HG03135 (cell line): ENCODE data around the gene PCDHA6.
"Not testable (repeated sequence)": the region's sequence is repeated elsewhere in the genome, so short reads cannot be mapped to it uniquely, and the experiment has no call there.

ENCODE experiments used
- ATAC-seq: cut with Tn5 transposase; IDR thresholded peaks from one replicate; pipeline ENCODE4 v1.9.1; 2021; ENCODE audit warnings: mild to moderate bottlenecking, moderate library complexity; ENCODE audit not compliant: unreplicated experiment

PCDHA6 gene

DNA sequence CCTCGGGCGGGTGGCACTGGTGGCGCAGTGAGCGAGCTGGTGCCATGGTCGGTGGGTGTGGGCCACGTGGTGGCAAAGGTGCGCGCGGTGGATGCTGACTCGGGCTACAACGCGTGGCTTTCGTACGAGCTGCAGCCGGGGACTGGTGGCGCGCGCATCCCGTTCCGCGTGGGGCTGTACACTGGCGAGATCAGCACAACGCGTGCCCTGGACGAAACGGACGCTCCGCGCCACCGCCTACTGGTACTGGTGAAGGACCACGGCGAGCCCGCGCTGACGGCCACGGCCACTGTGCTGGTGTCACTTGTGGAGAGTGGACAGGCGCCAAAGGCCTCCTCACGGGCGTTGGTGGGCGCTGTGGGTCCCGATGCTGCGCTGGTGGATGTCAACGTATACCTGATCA lies 18.9 kb upstream of the PCDHA6 start:
- no peak for ATAC-seq

DNA sequence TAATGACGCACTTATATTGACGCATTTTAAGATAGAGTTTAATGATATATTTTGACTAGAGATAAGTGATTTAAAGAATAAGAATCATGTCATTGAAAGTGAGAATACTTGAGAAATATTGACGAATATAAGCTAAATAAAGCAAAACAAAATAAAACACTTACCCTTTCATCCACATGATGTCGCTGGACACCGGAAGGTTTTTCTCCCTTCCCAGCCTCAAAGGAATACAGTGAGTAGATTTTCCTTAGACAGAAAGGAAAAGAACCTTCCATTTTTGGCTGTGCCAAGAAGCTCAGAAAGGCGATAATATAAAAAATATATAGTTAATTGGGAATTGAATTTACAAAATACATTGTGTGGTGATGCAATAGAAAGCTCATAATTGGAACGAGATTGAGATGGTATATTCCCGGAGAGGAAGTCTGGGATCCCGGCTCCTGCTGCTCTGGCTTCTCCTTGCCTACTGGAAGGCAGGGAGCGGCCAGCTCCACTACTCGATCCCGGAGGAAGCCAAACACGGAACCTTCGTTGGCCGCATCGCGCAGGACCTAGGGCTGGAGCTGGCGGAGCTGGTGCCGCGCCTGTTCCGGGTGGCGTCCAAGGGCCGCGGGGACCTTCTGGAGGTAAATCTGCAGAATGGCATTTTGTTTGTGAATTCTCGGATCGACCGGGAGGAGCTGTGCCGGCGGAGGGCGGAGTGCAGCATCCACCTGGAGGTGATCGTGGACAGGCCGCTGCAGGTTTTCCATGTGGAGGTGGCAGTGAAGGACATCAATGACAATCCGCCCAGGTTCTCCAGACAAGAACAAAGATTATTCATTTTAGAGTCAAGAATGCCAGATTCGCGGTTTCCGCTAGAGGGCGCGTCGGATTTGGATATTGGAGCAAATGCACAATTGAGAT lies 6.1 kb upstream of the PCDHA6 start, which contains the start of gene PCDHA5:
TSS of gene PCDHA5 (plus strand) at position 239 of the 906 bp plus-strand sequence.
- no peak for ATAC-seq

DNA sequence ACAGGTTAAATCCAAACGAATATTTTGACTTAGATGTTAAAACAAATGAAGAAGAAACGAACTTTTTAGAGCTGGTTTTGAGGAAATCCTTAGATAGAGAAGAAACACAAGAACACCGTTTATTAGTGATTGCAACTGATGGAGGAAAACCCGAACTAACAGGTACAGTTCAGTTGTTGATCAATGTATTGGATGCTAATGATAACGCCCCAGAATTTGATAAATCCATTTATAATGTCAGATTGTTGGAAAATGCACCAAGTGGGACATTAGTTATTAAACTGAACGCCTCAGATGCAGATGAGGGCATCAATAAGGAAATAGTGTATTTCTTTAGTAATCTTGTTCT lies 5.5 kb upstream of the PCDHA6 start:
- ATAC-seq = no peak

GRCh38 chr5:140822969-140823368 lies 4.8 kb upstream of the PCDHA6 start:
- not testable (repeated sequence) for ATAC-seq

GRCh38 chr5:140823475-140823874 lies 4.3 kb upstream of the PCDHA6 start:
- no peak for ATAC-seq

DNA sequence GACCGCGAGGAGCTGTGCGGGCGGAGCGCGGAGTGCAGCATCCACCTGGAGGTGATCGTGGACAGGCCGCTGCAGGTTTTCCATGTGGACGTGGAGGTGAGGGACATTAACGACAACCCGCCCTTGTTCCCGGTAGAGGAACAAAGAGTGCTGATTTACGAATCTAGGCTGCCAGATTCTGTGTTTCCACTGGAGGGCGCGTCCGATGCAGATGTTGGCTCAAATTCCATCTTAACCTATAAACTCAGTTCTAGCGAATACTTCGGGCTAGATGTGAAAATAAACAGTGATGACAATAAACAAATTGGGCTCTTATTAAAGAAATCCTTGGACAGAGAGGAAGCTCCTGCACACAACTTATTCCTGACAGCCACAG lies 590 bp downstream of the PCDHA6 start:
- no peak for ATAC-seq

DNA sequence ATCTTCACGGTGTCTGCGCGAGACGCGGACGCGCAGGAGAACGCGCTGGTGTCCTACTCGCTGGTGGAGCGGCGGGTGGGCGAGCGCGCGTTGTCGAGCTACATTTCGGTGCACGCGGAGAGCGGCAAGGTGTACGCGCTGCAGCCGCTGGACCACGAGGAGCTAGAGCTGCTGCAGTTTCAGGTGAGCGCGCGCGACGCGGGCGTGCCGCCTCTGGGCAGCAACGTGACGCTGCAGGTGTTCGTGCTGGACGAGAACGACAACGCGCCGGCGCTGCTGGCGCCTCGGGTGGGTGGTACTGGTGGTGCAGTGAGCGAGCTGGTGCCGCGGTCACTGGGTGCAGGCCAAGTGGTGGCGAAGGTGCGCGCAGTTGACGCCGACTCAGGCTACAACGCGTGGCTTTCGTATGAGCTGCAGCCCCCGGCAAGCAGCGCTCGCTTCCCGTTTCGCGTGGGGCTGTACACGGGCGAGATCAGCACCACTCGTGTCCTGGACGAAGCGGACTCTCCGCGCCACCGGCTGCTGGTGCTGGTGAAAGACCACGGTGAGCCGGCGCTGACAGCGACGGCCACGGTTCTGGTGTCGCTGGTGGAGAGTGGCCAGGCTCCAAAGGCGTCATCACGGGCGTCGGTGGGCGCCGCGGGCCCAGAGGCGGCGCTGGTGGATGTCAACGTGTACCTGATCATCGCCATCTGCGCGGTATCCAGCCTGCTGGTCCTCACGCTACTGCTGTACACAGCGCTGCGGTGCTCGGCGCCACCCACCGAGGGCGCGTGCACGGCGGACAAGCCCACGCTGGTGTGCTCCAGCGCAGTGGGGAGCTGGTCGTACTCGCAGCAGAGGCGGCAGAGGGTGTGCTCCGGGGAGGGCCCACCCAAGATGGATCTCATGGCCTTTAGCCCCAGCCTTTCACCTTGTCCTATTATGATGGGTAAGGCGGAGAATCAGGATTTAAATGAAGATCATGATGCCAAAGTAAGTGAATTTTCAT lies 2.0 kb downstream of the PCDHA6 start:
- ATAC-seq = not testable (repeated sequence)

DNA sequence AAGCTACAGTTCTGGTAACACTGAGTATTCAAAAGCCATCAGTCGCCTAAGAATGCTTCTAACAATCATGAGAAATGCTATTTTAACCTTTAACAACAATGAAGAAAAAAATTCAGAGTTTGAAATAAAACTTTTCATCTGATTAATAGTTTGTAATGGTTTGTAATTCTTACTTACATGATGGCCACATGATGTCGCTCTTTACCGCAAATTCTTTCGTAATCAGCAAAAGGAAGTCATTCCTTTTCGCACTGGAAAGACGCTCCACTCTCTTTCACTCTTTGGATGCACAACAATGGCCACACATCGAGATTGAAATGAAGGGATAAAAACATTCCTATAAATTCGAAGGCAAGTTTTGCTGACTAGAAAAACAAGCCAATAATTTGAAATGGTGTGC lies 6.2 kb downstream of the PCDHA6 start, which contains the start of gene PCDHA7:
TSS of gene PCDHA7 (plus strand) at position 277 of the 400 bp plus-strand sequence. CDS start at position 392, 115 bp downstream.
- ATAC-seq = no peak

DNA sequence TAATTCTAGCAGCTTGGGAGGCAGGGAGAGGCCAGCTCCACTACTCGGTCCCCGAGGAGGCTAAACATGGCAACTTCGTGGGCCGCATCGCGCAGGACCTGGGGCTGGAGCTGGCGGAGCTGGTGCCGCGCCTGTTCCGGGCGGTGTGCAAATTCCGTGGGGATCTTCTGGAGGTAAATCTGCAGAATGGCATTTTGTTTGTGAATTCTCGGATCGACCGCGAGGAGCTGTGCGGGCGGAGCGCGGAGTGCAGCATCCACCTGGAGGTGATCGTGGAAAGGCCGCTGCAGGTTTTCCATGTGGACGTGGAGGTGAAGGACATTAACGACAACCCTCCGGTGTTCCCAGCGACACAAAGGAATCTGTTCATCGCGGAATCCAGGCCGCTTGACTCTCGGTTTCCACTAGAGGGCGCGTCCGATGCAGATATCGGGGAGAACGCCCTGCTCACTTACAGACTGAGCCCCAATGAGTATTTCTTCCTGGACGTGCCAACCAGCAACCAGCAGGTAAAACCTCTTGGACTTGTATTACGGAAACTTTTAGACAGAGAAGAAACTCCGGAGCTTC lies 6.8 kb downstream of the PCDHA6 start:
- not testable (repeated sequence) for ATAC-seq

DNA sequence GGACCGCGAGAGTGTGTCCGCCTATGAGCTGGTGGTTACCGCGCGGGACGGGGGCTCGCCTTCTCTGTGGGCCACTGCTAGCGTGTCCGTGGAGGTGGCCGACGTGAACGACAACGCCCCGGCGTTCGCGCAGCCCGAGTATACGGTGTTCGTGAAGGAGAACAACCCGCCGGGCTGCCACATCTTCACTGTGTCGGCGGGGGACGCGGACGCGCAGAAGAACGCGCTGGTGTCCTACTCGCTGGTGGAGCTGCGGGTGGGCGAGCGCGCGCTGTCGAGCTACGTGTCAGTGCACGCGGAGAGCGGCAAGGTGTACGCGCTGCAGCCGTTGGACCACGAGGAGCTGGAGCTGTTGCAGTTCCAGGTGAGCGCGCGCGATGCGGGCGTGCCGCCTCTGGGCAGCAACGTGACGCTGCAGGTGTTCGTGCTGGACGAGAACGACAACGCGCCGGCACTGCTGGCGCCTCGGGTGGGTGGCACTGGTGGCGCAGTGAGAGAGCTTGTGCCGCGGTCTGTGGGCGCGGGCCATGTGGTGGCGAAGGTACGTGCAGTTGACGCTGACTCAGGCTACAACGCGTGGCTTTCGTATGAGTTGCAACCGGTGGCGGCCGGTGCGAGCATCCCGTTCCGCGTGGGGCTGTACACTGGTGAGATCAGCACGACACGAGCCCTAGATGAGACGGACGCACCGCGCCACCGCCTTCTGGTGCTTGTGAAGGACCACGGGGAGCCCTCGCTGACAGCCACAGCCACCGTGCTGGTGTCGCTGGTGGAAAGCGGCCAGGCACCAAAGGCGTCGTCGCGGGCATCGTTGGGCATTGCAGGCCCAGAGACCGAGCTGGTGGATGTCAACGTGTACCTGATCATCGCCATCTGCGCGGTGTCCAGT lies 8.1 kb downstream of the PCDHA6 start:
- no peak for ATAC-seq

DNA sequence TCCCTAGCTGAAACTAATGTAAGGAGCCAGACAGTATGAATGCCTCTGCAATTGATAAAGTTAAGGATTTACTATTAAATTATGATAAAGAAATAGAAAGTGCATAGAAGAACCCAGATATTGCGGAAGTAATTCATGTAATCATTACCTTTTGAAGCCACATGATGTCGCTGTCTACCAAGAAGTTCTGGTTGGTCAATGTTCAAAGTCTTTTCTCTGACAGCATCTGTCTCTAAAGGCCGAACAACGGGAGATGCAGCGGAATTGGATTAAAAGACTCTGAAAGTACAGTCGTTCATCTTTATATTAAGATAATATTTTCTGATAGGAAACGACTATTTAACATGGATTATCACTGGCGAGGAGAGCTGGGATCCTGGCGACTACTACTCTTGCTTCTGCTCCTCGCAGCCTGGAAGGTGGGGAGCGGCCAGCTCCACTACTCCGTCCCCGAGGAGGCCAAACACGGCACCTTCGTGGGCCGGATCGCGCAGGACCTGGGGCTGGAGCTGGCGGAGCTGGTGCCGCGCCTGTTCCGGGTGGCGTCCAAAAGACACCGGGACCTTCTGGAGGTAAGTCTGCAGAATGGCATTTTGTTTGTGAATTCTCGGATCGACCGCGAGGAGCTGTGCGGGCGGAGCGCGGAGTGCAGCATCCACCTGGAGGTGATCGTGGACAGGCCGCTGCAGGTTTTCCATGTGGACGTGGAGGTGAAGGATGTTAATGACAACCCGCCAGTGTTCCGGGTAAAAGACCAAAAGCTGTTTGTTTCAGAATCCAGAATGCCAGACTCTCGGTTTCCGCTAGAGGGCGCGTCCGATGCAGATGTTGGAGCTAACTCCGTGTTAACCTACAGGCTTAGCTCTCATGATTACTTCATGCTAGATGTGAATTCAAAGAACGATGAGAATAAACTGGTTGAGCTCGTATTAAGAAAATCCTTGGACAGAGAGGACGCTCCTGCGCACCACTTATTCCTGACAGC lies 13.5 kb downstream of the PCDHA6 start, which contains the start of gene PCDHA8:
TSS of gene PCDHA8 (plus strand) at position 210 of the 985 bp plus-strand sequence. CDS start at position 345, 135 bp downstream.
- ATAC-seq = no peak

DNA sequence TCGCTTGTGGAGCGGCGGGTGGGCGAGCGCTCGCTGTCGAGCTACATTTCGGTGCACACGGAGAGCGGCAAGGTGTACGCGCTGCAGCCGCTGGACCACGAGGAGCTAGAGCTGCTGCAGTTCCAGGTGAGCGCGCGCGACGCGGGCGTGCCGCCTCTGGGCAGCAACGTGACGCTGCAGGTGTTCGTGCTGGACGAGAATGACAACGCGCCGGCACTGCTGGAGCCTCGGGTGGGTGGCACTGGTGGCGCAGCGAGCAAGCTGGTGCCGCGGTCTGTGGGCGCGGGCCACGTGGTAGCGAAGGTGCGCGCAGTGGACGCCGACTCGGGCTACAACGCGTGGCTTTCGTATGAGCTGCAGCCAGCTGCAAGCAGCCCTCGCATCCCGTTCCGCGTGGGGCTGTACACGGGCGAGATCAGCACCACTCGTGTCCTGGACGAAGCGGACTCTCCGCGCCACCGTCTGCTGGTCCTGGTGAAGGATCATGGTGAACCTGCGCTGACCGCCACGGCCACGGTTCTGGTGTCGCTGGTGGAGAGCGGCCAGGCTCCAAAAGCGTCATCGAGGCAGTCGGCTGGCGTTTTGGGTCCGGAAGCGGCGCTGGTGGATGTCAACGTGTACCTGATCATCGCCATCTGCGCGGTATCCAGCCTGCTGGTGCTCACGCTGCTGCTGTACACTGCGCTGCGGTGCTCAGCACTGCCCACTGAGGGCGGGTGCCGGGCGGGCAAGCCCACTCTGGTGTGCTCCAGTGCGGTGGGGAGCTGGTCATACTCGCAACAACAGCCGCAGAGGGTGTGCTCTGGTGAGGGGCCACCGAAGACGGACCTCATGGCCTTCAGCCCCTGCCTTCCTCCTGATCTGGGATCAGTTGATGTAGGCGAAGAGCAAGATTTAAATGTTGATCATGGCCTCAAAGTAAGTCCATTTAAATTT lies 15.3 kb downstream of the PCDHA6 start:
- ATAC-seq = no peak

DNA sequence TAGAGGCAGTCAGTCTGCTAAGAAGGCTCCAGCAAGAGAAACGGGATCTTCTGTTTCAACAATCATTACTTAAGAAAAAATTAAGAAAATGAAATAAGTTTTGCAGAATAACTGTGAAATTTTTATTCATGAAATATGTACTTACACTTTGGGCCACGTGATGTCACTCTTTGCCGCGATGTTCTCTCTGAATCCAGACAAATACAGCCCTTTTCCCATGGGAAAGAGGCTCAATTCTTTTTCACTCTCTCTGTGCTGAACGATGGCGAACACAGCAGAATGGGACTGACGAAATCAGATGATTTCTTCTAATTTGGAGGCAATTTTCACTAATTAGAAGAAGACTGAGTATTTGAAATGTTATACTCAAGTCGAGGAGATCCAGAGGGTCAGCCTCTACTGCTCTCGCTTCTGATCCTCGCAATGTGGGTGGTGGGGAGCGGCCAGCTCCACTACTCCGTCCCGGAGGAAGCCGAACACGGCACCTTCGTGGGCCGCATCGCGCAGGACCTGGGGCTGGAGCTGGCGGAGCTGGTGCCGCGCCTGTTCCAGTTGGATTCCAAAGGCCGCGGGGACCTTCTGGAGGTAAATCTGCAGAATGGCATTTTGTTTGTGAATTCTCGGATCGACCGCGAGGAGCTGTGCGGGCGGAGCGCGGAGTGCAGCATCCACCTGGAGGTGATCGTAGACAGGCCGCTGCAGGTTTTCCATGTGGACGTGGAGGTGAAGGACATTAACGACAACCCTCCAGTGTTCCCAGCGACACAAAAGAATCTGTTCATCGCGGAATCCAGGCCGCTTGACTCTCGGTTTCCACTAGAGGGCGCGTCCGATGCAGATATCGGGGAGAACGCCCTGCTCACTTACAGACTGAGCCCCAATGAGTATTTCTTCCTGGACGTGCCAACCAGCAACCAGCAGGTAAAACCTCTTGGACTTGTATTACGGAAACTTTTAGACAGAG lies 20.7 kb downstream of the PCDHA6 start, which contains the start of gene PCDHA9:
TSS of gene PCDHA9 (plus strand) at position 244 of the 964 bp plus-strand sequence. CDS start at position 358, 114 bp downstream.
- not testable (repeated sequence) for ATAC-seq

DNA sequence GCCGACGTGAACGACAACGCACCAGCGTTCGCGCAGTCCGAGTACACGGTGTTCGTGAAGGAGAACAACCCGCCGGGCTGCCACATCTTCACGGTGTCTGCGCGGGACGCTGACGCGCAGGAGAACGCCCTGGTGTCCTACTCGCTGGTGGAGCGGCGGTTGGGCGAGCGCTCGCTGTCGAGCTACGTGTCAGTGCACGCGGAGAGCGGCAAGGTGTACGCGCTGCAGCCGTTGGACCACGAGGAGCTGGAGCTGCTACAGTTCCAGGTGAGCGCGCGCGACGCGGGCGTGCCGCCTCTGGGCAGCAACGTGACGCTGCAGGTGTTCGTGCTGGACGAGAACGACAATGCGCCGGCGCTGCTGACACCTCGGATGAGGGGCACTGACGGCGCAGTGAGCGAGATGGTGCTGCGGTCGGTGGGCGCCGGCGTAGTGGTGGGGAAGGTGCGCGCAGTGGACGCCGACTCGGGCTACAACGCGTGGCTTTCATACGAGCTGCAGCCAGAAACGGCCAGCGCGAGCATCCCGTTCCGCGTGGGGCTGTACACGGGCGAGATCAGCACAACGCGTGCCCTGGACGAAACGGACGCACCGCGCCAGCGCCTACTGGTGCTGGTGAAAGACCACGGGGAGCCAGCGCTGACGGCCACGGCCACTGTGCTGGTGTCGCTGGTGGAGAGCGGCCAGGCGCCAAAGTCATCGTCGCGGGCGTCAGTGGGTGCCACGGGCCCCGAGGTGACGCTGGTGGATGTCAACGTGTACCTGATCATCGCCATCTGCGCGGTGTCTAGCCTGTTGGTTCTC lies 22.3 kb downstream of the PCDHA6 start:
- not testable (repeated sequence) for ATAC-seq
